Suprapubic skin (tissue), 4 donors: ENCODE results near the gene TOPBP1.
A peak's percentile ranks its signal among the peaks of the same experiment; 100 is the strongest.

ENCODE experiments used
- CTCF ChIP-seq, 2 donors: fragments of 200-600 bp in 1 of 2; fragments of 450-650 bp in 1 of 2; sonication (generic) in 1 of 2; IDR thresholded peaks; one replicate each; pipeline ENCODE4 v1.5.1; 2016 to 2019; ENCODE audit warnings: antibody characterized with exemption in 2 of 2, mild to moderate bottlenecking in 1 of 2, moderate library complexity in 1 of 2
- EP300 ChIP-seq: sonication (generic); formaldehyde crosslinking; IDR thresholded peaks from one replicate; pipeline ENCODE4 v1.6.1; 2017; ENCODE audit warnings: antibody characterized with exemption
- POLR2A ChIP-seq, 2 donors: fragments of 450-650 bp; IDR thresholded peaks; one replicate each; pipeline ENCODE4 v1.6.1; 2017; ENCODE audit warnings: antibody characterized with exemption in 2 of 2, mild to moderate bottlenecking in 2 of 2, moderate library complexity in 2 of 2
- POLR2AphosphoS5 ChIP-seq, 3 donors: sonication (generic); formaldehyde crosslinking; IDR thresholded peaks; one replicate each; pipeline ENCODE4 v1.6.1; 2017; ENCODE audit warnings: antibody characterized with exemption in 3 of 3

- TF ChIP-seq EP300: no peak
- no peak for TF ChIP-seq CTCF (IDR thresholded peaks at IDR 0.05)
- peak in 1 of 3 donors; percentile 22 for TF ChIP-seq POLR2AphosphoS5 (IDR thresholded peaks at IDR 0.05)
- peak in 1 of 2 donors; percentile 12 for TF ChIP-seq POLR2A (IDR thresholded peaks at IDR 0.05)
These were observed at the start of gene TOPBP1 for GRCh38 chr3:133661454-133662277.
